HL-60 (cell line): ENCODE measurements around the gene MEST.

ENCODE experiments used
- DNase-seq, 2 experiments: peaks; one replicate each; pipeline ENCODE4 v3.0.0-alpha.2; 2010 to 2020; ENCODE audit warnings: low read depth in 1 of 2, low spot score in 1 of 2
- H3K27ac ChIP-seq: fragments of 250-450 bp; sonication (Bioruptor Pico); replicated peaks from 2 replicates; pipeline ENCODE4 v1.5.1; 2020; ENCODE audit warnings: mild to moderate bottlenecking, moderate library complexity
- H3K27me3 ChIP-seq: fragments of 250-450 bp; sonication (Bioruptor Pico); 2 replicates; pipeline ENCODE4 v1.5.1; 2021; ENCODE audit warnings: mild to moderate bottlenecking, moderate library complexity; ENCODE audit not compliant: insufficient read depth, poor library complexity, severe bottlenecking
- H3K4me3 ChIP-seq: replicated peaks from 2 replicates; pipeline ENCODE4 v1.5.1; 2011; ENCODE audit warnings: mild to moderate bottlenecking, control low read depth, low read length; ENCODE audit not compliant: insufficient read depth
- CTCF ChIP-seq: IDR thresholded peaks from one replicate; pipeline ENCODE4 v1.5.1; 2011; ENCODE audit warnings: low read length, control low read depth, inconsistent platforms; ENCODE audit not compliant: insufficient read depth
- GABPA ChIP-seq: IDR thresholded peaks from 2 replicates; pipeline ENCODE4 v1.6.1; 2012; ENCODE audit warnings: low read depth
- POLR2AphosphoS5 ChIP-seq: IDR thresholded peaks from 2 replicates; pipeline ENCODE4 v1.6.1; 2012; ENCODE audit warnings: low read depth
- REST ChIP-seq: IDR thresholded peaks from 2 replicates; pipeline ENCODE4 v1.6.1; 2012; ENCODE audit warnings: low read depth; ENCODE audit not compliant: insufficient replicate concordance
- SPI1 ChIP-seq: IDR thresholded peaks from 2 replicates; pipeline ENCODE4 v1.6.1; 2012; ENCODE audit warnings: low read depth, mild to moderate bottlenecking, borderline replicate concordance
- microRNA-seq: library from miRNA; unstranded; fragments of <30 nt; microRNA quantifications from one replicate; pipeline ENCODE4, GENCODE V29; 2018

The MEST gene

GRCh38 chr7:130554481-130554880 is 62.6 kb downstream of the MEST start:
- no peak overlapping the region for H3K27ac ChIP-seq
- no peaks in the 10 kb centered on the region for H3K27me3 ChIP-seq
- no peak for TF ChIP-seq POLR2AphosphoS5
- no peak for TF ChIP-seq REST
- TF ChIP-seq GABPA, result no peak
- no peak for TF ChIP-seq SPI1
- TF ChIP-seq CTCF, result no peak
- no peak overlapping the region for H3K4me3 ChIP-seq
- no peak for DNase-seq

Small RNA genes lying within 50 kb of the gene (microRNA-seq; reads per million reads assigned to microRNA genes)
- 19.6 reads per million, percentile 45 among the genes with 10 or more reads in this experiment for gene MIR335
